Sigmoid colon (tissue), 4 donors: Measurements from ENCODE around the gene RAB8A.

Experiments
- CTCF ChIP-seq, 4 experiments: fragments of 450-650 bp in 3 of 4; fragments of 200-600 bp in 1 of 4; IDR thresholded peaks; one replicate each; pipeline ENCODE4 v1.5.1; 2016 to 2019; ENCODE audit warnings: antibody characterized with exemption in 4 of 4, mild to moderate bottlenecking in 3 of 4, moderate library complexity in 2 of 4
- EP300 ChIP-seq, 4 donors: sonication (generic); formaldehyde crosslinking; IDR thresholded peaks; one replicate each; pipeline ENCODE4 v1.6.1; 2017; ENCODE audit warnings: antibody characterized with exemption in 4 of 4
- POLR2A ChIP-seq, 2 donors: fragments of 450-650 bp; IDR thresholded peaks; one replicate each; pipeline ENCODE4 v1.6.1; 2016; ENCODE audit warnings: antibody characterized with exemption in 2 of 2, mild to moderate bottlenecking in 2 of 2, moderate library complexity in 2 of 2
- POLR2AphosphoS5 ChIP-seq, 4 donors: sonication (generic); formaldehyde crosslinking; IDR thresholded peaks; one replicate each; pipeline ENCODE4 v1.6.1; 2017; ENCODE audit warnings: antibody characterized with exemption in 4 of 4

- TF ChIP-seq CTCF (IDR thresholded peaks at IDR 0.05) = no peak
- peak; percentile 12 to 74 (median 63) for TF ChIP-seq POLR2AphosphoS5 (IDR thresholded peaks at IDR 0.05)
- TF ChIP-seq POLR2A (IDR thresholded peaks at IDR 0.05) = peak in 1 of 2 donors; percentile 18
- TF ChIP-seq EP300 (IDR thresholded peaks at IDR 0.05) = no peak
Observed at GRCh38 chr19:16070366-16070990, 41.2 kb upstream of the RAB8A start.
